BLaER1 treated with 17β-estradiol and CSF1 and Interleukin-3, amounts not matched to agents 10 nM and 100 nM (cell line): ENCODE results near the gene TNFSF18.
A peak's percentile ranks its signal among the peaks of the same experiment; 100 is the strongest.

Experiments used
- H3K27ac ChIP-seq, 11 experiments: shearing (Covaris generic); formaldehyde crosslinking; 2 replicates each; pipeline ENCODE4 v1.8.1; 2022
- H3K27me3 ChIP-seq, 11 experiments: shearing (Covaris generic); formaldehyde crosslinking; 2 replicates each; pipeline ENCODE4 v1.8.1; 2022
- H3K36me3 ChIP-seq, 11 experiments: shearing (Covaris generic); formaldehyde crosslinking; 2 replicates each; pipeline ENCODE4 v1.8.1; 2022
- H3K4me1 ChIP-seq, 10 experiments: shearing (Covaris generic); formaldehyde crosslinking; 2 replicates each; pipeline ENCODE4 v1.8.1; 2022
- H3K4me2 ChIP-seq, 11 experiments: shearing (Covaris generic); formaldehyde crosslinking; 2 replicates each; pipeline ENCODE4 v1.8.1; 2022
- H3K4me3 ChIP-seq, 10 experiments: shearing (Covaris generic); formaldehyde crosslinking; 2 replicates each; pipeline ENCODE4 v1.8.1; 2022
- H3K9ac ChIP-seq, 11 experiments: shearing (Covaris generic); formaldehyde crosslinking; 2 replicates each; pipeline ENCODE4 v1.8.1; 2022
- H3K9me3 ChIP-seq, 11 experiments: shearing (Covaris generic); formaldehyde crosslinking; replicated peaks in 1 of 11; 2 replicates each; pipeline ENCODE4 v1.8.1; 2022
- H4K20me1 ChIP-seq, 11 experiments: shearing (Covaris generic); formaldehyde crosslinking; 2 replicates each; pipeline ENCODE4 v1.8.1; 2022
- Cebpa-rat ChIP-seq, 11 experiments: shearing (Covaris generic); IDR thresholded peaks; 2 replicates each; pipeline ENCODE4 v1.8.1; 2022

The TNFSF18 gene

DNA sequence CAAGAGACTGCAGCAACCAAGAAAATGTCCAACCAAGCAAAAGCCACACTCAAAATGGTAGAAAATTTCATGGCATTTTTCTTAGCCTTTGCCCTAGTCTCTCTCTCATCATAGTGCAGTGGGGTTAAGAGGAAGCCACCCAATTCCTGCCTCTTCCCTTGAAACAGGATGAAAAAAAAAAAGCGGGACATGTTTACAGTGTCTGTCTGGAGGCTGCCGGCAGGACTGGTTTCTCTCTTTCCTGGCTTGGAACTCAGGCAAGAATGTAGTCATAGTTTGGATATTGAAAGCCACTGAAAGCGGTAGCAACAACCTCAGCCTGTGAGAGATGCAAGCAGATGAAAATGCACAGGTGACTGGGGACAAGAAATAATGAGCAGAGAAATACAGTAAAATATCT, 13.3 kb upstream of the TNFSF18 start:
- Histone ChIP-seq H3K36me3 (no peaks in the 10 kb centered on the region), H3K27me3 (no peaks in the 10 kb centered on the region), H3K4me2 (no peak overlapping the region), H3K4me3 (no peak overlapping the region), H3K27ac (no peak overlapping the region), H3K9ac (no peak overlapping the region), H3K4me1 (no peaks in the 10 kb centered on the region; a peak in 1 of 20 replicates), H3K9me3 (0 out of 22 replicates have a peak, but pooled peaks cover 0 to 4% (median 0%) of the 10 kb centered on the region in 11 experiments), H4K20me1 (no peaks in the 10 kb centered on the region)
- TF ChIP-seq Cebpa-rat (IDR thresholded peaks at IDR 0.05) = no peak

- H4K20me1 ChIP-seq = no peaks in the 10 kb centered on the region
These were observed 12.4 kb upstream of the TNFSF18 start for GRCh38 chr1:173063171-173063570.

DNA sequence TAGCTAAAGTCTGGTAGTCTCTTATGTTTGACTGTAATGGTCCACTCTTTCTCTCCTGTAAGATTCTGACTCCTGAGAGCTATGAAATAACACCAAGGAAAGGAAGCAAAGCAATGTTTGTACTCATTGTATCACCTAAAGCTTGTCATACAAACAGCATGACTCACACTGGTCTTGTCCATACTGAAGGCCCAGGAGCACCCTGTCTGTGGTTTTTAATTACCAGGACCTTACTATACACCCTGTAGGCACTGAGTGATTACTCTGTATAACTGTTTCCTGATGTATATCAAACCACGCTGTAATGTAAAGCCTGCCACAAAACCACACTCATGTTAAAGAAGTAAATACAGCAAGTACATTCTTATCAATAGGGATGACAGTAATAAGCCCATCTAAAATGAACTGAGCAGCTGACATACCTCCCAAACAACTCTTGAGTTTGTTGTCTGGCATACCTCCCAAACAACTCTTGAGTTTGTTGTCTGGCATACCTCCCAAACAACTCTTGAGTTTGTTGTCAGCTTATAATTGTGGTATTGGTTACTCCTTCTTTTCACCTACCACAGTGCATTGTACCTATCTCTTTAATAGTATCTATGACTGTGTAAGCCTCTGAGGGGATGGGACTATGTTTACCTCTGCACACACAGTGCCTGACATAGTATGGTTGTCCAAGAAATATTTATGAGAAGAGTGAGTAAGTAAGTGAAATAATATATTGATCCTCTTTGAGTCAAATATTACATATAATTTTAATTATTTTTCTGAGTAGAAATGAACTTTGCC, 11.6 kb upstream of the TNFSF18 start:
- H3K9ac ChIP-seq = no peak overlapping the region
- H3K4me3 ChIP-seq = no peak overlapping the region
- H3K4me1 ChIP-seq = peaks cover 0 to 11% (median 3%) of the 10 kb centered on the region in 10 experiments; a peak in 9 of 20 replicates
- no peak overlapping the region for H3K27ac ChIP-seq
- H4K20me1 ChIP-seq = no peaks in the 10 kb centered on the region
- 0 out of 22 replicates have a peak overlapping the region, but pooled peaks of 1 of the 11 experiments have one; percentile 22 for H3K4me2 ChIP-seq
- H3K9me3 ChIP-seq = 0 out of 22 replicates have a peak, but pooled peaks cover 0 to 4% (median 0%) of the 10 kb centered on the region in 11 experiments
- no peak for TF ChIP-seq Cebpa-rat (IDR thresholded peaks at IDR 0.05)
- no peaks in the 10 kb centered on the region for H3K27me3 ChIP-seq
- no peaks in the 10 kb centered on the region for H3K36me3 ChIP-seq

More at GRCh38 chr1:173063171-173063570, 12.4 kb upstream of the TNFSF18 start:
- H3K36me3 ChIP-seq = no peaks in the 10 kb centered on the region
- H3K27me3 ChIP-seq = no peaks in the 10 kb centered on the region
- 0 out of 22 replicates have a peak, but pooled peaks cover 0 to 4% (median 0%) of the 10 kb centered on the region in 11 experiments for H3K9me3 ChIP-seq
- no peak for TF ChIP-seq Cebpa-rat (IDR thresholded peaks at IDR 0.05)
- H3K4me1 ChIP-seq = peaks cover 0 to 2% (median under 1%) of the 10 kb centered on the region in 10 experiments; a peak in 8 of 20 replicates
- H3K4me2 ChIP-seq = no peak overlapping the region
- H3K4me3 ChIP-seq = no peak overlapping the region
- H3K9ac ChIP-seq = no peak overlapping the region
- no peak overlapping the region for H3K27ac ChIP-seq

DNA sequence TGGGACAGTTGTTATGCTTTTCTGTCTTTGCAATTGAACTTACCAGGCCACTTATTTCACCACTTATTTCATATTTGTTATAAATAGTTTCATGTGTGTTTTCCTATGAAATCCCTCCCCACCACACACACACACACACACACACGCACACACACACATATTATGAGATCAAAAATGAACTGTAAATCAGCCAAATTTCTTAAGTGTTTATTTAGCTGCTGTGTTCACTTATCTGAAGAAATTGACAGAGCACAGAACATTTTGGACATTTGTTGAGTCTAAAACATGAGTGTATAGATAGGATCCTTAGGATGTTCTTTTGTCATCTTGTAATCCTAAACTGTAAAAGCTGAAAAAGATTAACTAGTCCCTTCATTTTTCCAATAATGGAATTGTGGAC, 7.8 kb upstream of the TNFSF18 start:
- Histone ChIP-seq H3K36me3 (no peaks in the 10 kb centered on the region), H3K4me2 (peak overlapping the region in 2 of 11 experiments; percentile 50 to 64; a peak in 3 of 22 replicates), H3K27me3 (no peaks in the 10 kb centered on the region), H3K27ac (no peak overlapping the region), H4K20me1 (no peaks in the 10 kb centered on the region), H3K4me1 (peaks cover 0 to 19% (median 3%) of the 10 kb centered on the region in 10 experiments; a peak in 9 of 20 replicates), H3K4me3 (no peak overlapping the region), H3K9ac (no peak overlapping the region), H3K9me3 (no peaks in the 10 kb centered on the region)
- no peak for TF ChIP-seq Cebpa-rat (IDR thresholded peaks at IDR 0.05)

DNA sequence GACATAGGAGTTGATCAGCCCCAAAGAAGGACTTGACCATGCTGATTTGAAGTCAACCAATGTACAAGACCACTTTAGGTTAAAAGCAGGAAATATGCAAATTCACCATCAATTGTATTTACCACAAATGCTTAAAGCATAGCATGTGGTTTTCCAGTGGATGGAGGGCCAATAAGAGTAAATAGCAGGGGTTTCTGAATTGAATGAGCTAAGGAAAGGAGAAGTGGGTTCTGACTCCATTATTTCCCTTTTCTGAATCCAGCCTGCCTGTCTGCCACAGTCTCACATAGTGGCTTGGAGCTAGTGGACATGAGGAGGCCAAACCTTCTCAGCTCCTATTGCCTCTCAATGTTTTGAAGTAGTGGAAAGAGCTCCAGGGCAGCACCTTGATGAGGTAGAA, 7.2 kb upstream of the TNFSF18 start:
- Histone ChIP-seq H3K9ac (no peak overlapping the region), H3K4me1 (peaks cover 0 to 24% (median 3%) of the 10 kb centered on the region in 10 experiments; a peak in 9 of 20 replicates), H4K20me1 (no peaks in the 10 kb centered on the region), H3K36me3 (no peaks in the 10 kb centered on the region), H3K27me3 (no peaks in the 10 kb centered on the region), H3K4me3 (no peak overlapping the region), H3K27ac (no peak overlapping the region), H3K9me3 (no peaks in the 10 kb centered on the region), H3K4me2 (peak overlapping the region in 3 of 11 experiments; percentile 18 to 64 (median 50); a peak in 6 of 22 replicates)
- no peak for TF ChIP-seq Cebpa-rat (IDR thresholded peaks at IDR 0.05)

GRCh38 chr1:173056365-173056764, 5.6 kb upstream of the TNFSF18 start:
- H4K20me1 ChIP-seq = no peaks in the 10 kb centered on the region

GRCh38 chr1:173052681-173053196, 2.0 kb upstream of the TNFSF18 start:
- no peak for TF ChIP-seq Cebpa-rat (IDR thresholded peaks at IDR 0.05)
- no peaks in the 10 kb centered on the region for H4K20me1 ChIP-seq
- H3K27me3 ChIP-seq = no peaks in the 10 kb centered on the region
- H3K4me1 ChIP-seq = peaks cover 0 to 70% (median 19%) of the 10 kb centered on the region in 10 experiments; a peak in 17 of 20 replicates
- H3K9ac ChIP-seq = no peak overlapping the region
- peak overlapping the region in 1 of 11 experiments; percentile 27; a peak in 2 of 22 replicates for H3K27ac ChIP-seq
- no peaks in the 10 kb centered on the region for H3K36me3 ChIP-seq
- peak overlapping the region in 3 of 11 experiments; percentile 54 to 83 (median 82); a peak in 5 of 22 replicates for H3K4me2 ChIP-seq
- no peaks in the 10 kb centered on the region for H3K9me3 ChIP-seq
- H3K4me3 ChIP-seq = no peak overlapping the region

More at GRCh38 chr1:173056365-173056764, 5.6 kb upstream of the TNFSF18 start:
- no peak overlapping the region for H3K27ac ChIP-seq
- H3K4me3 ChIP-seq = no peak overlapping the region
- no peak overlapping the region for H3K4me2 ChIP-seq
- peaks cover 0 to 40% (median 3%) of the 10 kb centered on the region in 10 experiments; a peak in 9 of 20 replicates for H3K4me1 ChIP-seq
- H3K9me3 ChIP-seq = no peaks in the 10 kb centered on the region
- H3K36me3 ChIP-seq = no peaks in the 10 kb centered on the region
- H3K27me3 ChIP-seq = no peaks in the 10 kb centered on the region
- TF ChIP-seq Cebpa-rat (IDR thresholded peaks at IDR 0.05) = no peak
- no peak overlapping the region for H3K9ac ChIP-seq

- peak overlapping the region in 3 of 10 experiments; percentile 31 to 59 (median 42); a peak in 6 of 20 replicates for H3K4me3 ChIP-seq
- peak overlapping the region in 5 of 11 experiments; percentile 46 to 78 (median 69); a peak in 11 of 22 replicates for H3K27ac ChIP-seq
- H3K4me2 ChIP-seq = peak overlapping the region in 8 of 11 experiments; percentile 19 to 83 (median 68); a peak in 12 of 22 replicates
- H3K4me1 ChIP-seq = peaks cover 0 to 89% (median 21%) of the 10 kb centered on the region in 10 experiments; a peak in 16 of 20 replicates
- peak overlapping the region in 3 of 11 experiments; percentile 48 to 70 (median 66); a peak in 6 of 22 replicates for H3K9ac ChIP-seq
- H3K36me3 ChIP-seq = peaks cover 0 to 9% (median 0%) of the 10 kb centered on the region in 11 experiments; a peak in 2 of 22 replicates
- H3K27me3 ChIP-seq = no peaks in the 10 kb centered on the region
- no peaks in the 10 kb centered on the region for H4K20me1 ChIP-seq
- TF ChIP-seq Cebpa-rat (IDR thresholded peaks at IDR 0.05) = no peak
- no peaks in the 10 kb centered on the region for H3K9me3 ChIP-seq
These were observed 1.5 kb downstream of the TNFSF18 start for GRCh38 chr1:173049322-173049633.
